Measurements from ENCODE around the gene GNAI2. TPM values are rescaled to one million over a fixed set of nuclear protein-coding genes. Genes with fewer than 3 reads are reported as not detected.

Gene GNAI2
- total and polyA plus RNA-seq, 12 donors: 109 to 275 (median 166) TPM

GRCh38 chr3:50286322-50287227 is 50.6 kb downstream of the GNAI2 start:
- no peak for DNase-seq
- no peaks in the 10 kb centered on the region for H3K27me3 ChIP-seq
- no peak overlapping the region for H3K27ac ChIP-seq
- peaks cover 5 to 7% of the 10 kb centered on the region in 2 donors for H3K4me1 ChIP-seq (replicated peaks in 1 of 2)
- no peak overlapping the region for H3K4me3 ChIP-seq
- TF ChIP-seq CTCF (IDR thresholded peaks at IDR 0.05) (no peak), POLR2A (IDR thresholded peaks at IDR 0.05) (no peak)
- H3K9me3 ChIP-seq (replicated peaks in 1 of 3): no peaks in the 10 kb centered on the region
- 87 to 91% (median 88%) methylated on average over 18 to 28 of the region's 28 CpGs for WGBS, 4 donors
- H3K36me3 ChIP-seq (replicated peaks in 1 of 2): peaks cover 0 to 30% of the 10 kb centered on the region in 2 donors
- intact Hi-C loops (cut with DNase I): loop anchor here in 1 of 2 donors (5.0 to 10.0 kb wide), 2 partner anchors 46 to 162 kb away; no protein-coding TSS in a partner anchor

- TF ChIP-seq POLR2A (IDR thresholded peaks at IDR 0.05): no peak
- TF ChIP-seq CTCF (IDR thresholded peaks at IDR 0.05): no peak
- Histone ChIP-seq H3K9me3 (replicated peaks in 1 of 3) (no peaks in the 10 kb centered on the region), H3K27ac (no peak overlapping the region), H3K4me3 (no peak overlapping the region), H3K36me3 (replicated peaks in 1 of 2) (peaks cover 0 to 30% of the 10 kb centered on the region in 2 donors), H3K27me3 (no peaks in the 10 kb centered on the region), H3K4me1 (replicated peaks in 1 of 2) (peaks cover 6 to 9% of the 10 kb centered on the region in 2 donors)
- intact Hi-C loops (cut with DNase I): loop anchor here in 1 of 2 donors (5.0 to 10.0 kb wide), 2 partner anchors 45 to 162 kb away; no protein-coding TSS in a partner anchor
- no peak for DNase-seq
- 54 to 86% (median 80%) methylated on average over 1 of the region's 1 CpG for WGBS, 4 donors
Measured at GRCh38 chr3:50287262-50287661, 51.3 kb downstream of the GNAI2 start.

GRCh38 chr3:50288387-50289007 is 52.5 kb downstream of the GNAI2 start:
- no peak for TF ChIP-seq CTCF (IDR thresholded peaks at IDR 0.05)
- no peak for TF ChIP-seq POLR2A (IDR thresholded peaks at IDR 0.05)
- Histone ChIP-seq H3K27ac (no peak overlapping the region), H3K4me1 (replicated peaks in 1 of 2) (peaks cover 17 to 19% of the 10 kb centered on the region in 2 donors), H3K36me3 (replicated peaks in 1 of 2) (peaks cover 0 to 30% of the 10 kb centered on the region in 2 donors), H3K4me3 (no peak overlapping the region), H3K27me3 (no peaks in the 10 kb centered on the region), H3K9me3 (replicated peaks in 1 of 3) (no peaks in the 10 kb centered on the region)
- intact Hi-C loops (cut with DNase I): loop anchor here in 1 of 2 donors (5.0 to 10.0 kb wide), 2 partner anchors 44 to 164 kb away; no protein-coding TSS in a partner anchor
- 92 to 95% (median 94%) methylated on average over 7 to 23 of the region's 23 CpGs for WGBS, 4 donors
- DNase-seq: peak in 3 of 7 donors; percentile 16 to 52 (median 17)

- peak in 1 of 7 donors; percentile 17 for DNase-seq
- 89 to 95% methylated on average over 6 of the region's 6 CpGs; no CpG with 5 or more reads in 2 of the 4 donors for WGBS, 4 donors
Measured at GRCh38 chr3:50289130-50289529, 53.1 kb downstream of the GNAI2 start.

More at GRCh38 chr3:50289130-50289529, 53.1 kb downstream of the GNAI2 start:
- H3K4me3 ChIP-seq: no peak overlapping the region
- no peaks in the 10 kb centered on the region for H3K27me3 ChIP-seq
- peaks cover 0 to 30% of the 10 kb centered on the region in 2 donors for H3K36me3 ChIP-seq (replicated peaks in 1 of 2)
- intact Hi-C loops (cut with DNase I): loop anchor here in 1 of 2 donors (5.0 to 10.0 kb wide), 2 partner anchors 43 to 164 kb away; no protein-coding TSS in a partner anchor
- H3K27ac ChIP-seq: no peak overlapping the region
- no peaks in the 10 kb centered on the region for H3K9me3 ChIP-seq (replicated peaks in 1 of 3)
- H3K4me1 ChIP-seq (replicated peaks in 1 of 2): peaks cover 19 to 21% of the 10 kb centered on the region in 2 donors
- no peak for TF ChIP-seq CTCF (IDR thresholded peaks at IDR 0.05)
- TF ChIP-seq POLR2A (IDR thresholded peaks at IDR 0.05): no peak

Measured in adrenal gland (tissue), 12 donors.